SW 1271 (cell line): ENCODE data around the gene POLD4.

Source experiments
- DNase-seq, 2 experiments: peaks; one replicate each; lab custom pipeline; 2025; lab: John Stamatoyannopoulos, UW

Gene POLD4

DNA sequence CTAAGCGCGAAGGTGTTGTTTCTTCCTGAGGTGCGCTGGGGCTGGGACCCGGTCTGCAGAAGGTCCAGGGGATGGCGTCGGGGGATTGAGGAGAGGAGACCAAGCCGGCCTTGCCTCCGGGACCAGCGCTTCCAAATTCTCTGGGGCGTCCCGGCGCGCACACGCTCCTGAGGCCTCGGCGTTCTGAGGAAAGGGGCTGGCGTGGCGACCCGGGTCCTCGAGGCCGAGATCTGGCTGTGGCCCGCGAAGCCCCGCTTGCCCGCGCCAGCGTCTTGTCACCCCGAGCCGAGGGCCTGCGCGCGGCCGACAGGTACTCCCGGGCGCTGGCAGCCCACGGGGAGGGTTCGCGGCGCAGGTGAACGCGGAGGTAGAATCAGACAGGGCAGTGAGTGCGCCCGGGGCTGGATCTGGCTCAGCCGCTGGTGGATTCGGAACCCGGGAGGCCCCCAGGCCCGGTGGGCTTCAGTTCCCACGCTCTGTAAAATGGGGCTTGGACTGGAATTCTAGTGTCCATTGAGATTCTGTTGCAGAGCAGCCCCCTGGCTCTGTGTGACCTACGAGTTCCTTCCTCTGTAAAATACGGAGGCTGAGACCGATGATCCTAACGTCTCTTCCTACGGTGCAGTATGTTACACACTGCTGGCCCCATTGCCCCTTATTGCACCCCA lies 35.3 kb downstream of the POLD4 start:
- DNase-seq, result no peak

DNA sequence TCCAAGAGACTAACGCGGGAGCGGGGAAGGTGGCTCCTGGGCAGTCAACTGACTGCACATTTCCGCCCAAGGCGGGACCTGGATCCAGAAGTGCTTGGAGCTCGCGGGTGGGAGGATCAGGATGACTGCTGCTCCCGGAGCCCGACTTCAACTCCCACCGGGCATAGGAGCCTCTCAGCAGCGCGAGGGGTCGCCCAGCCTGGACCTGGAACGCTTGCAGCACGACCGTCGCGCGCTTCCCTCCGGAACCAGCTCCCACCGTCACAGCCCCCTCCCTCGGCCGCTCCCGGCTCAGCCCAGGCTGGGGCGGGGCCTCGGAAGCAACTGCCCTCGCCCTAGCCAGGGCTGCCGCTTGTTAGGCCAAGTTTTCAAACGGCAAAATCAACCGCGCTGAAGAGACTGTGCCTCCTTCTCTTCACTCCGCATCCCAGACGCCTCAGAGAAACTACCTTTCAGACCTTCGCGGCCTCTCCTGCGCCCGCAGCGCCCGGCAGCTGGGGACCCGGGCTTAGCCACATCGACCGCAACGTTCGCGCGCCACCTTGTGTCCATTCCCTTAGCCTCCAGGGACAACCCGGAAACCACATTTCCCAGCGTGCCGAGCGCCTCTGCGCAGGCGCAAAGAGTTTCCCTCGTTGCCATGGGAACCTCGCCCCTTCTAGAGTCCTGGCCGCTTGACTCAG lies 36.0 kb downstream of the POLD4 start:
- peak; percentile 95 for DNase-seq

DNA sequence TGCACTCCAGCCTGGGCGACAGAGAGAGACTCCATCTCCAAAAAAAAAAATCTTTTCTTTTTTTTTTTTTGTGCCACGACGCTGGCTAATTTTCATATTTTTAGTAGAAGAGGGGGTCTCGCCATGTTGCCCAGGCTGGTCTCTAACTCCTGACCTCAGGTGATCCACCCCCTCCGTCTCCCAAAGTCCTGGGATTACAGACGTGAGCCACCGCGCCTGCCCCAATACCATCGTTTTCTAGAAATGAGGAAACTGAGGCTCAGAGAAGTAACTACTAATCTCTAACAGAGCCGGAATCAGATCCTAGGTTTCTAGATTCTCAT lies 36.5 kb downstream of the POLD4 start:
- no peak for DNase-seq

DNA sequence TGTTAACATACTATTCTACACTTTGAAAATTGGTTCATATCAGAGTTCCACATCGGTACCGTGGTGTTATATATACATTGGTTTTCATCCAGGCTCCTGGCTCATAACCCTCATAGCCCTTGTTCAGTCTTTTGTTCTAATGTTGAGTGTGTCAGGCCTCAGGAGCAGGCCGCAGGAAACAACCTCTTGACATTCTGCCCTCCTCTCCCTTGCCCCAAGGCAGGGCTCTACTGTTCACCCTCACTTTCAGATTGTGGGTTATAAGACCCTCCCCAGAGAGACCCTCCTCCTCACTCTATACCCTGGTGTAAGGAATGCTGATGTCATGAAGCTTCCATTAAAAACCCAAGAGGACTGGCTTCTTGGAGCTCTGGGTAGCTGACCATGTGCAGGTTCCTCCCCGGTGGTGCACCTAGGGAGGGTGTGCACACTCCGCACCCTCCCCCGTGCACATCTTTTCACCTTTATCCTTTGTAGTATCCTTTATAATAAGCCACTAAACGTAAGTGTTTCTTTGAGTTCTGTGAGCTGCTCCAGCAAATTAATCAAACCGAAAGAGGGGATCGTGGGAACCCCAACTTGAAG lies 37.9 kb downstream of the POLD4 start:
- no peak for DNase-seq

DNA sequence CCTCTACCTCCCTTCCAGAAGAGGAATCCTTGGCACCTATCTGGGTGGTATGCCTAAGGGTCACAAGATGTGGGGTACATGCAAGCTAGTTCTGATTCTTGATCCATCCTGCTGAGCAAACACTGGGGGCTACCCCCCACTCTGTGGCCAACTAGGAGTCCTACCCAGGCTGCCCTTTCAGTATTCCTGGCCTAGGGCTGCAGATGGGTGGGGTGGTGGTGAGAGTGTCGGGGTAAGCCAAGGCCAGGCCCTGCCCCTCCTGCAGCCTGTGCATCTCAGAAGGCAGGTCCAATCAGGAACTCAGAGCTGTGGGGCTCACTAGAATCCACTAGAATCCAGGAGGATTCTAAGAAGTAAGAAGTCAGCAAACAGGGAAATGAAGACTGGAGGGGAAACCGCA lies 39.1 kb downstream of the POLD4 start:
- DNase-seq, result no peak

DNA sequence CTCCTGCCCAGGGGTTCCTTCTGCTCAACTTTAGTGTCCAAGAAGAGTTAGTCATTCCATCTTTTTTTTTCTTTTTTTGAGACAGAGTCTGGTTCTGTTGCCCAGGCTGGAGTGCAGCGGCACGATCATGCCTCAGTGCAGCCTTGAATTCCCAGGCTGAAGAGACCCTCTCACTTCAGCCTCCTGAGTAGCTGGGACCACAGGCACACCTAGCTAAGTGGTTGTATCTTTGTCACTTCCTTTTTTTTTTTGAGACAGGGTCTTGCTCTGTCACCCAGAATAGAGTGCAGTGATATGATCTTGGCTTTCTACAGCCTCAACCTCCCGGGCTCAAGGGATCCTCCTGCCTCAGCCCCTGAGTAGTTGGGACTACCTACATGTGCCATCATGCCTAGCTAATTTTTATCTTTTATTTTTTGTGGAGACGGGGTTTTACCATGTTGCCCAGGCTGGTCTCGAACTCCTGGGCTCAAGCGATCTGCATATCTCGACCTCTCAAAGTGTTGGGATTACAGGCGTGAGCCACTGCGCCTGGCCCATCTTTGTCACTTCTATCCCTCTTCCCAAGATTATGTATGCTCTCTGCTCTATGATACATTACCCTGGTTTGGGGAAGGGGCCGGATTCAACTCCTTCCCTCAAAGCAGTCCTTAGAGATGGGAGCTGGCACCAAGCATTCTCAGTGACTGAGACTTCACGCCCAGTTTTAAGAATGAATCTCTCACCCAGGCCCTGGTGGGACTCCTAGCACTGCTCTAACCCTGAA lies 40.0 kb downstream of the POLD4 start:
- no peak for DNase-seq

DNA sequence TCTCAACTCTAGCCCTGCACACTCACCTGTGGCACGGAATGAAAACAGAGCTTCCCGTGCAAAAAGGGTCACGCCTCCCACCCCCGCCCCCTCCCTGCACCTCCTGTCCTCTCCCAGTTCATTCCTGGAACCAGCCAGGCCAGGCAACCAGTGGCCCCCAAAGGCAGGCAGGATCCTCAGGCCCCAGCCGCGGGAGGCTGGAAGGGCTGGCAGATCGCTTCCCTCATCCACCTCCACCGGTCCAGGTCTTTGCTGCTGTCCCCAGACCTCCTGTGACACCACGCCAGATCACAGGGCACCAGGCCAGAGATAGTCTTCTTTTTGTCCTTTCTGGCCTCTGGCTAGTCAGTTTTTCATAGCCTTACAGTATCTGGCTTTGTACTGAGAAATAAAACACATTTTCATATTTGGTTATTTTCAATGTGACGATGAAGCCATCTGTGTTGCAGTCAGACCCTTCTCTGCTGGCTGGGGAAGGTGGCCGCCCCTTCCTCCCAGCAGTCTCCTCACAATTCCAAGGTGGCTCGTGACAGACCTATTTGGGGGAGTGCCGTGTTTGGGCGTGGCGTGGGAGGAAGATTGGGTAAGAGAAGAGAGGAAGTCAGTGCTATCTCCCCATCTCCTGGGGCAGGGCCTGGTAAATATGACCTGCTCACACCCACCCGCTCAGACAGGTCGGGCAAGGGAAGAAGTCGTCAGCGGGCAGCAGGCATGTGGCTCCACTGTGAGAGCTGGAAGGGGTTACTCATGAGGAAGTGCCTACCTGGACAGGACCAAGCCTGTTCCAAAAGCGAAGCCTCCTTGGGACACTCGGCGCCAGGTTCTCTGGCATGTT lies 40.9 kb downstream of the POLD4 start:
- no peak for DNase-seq

DNA sequence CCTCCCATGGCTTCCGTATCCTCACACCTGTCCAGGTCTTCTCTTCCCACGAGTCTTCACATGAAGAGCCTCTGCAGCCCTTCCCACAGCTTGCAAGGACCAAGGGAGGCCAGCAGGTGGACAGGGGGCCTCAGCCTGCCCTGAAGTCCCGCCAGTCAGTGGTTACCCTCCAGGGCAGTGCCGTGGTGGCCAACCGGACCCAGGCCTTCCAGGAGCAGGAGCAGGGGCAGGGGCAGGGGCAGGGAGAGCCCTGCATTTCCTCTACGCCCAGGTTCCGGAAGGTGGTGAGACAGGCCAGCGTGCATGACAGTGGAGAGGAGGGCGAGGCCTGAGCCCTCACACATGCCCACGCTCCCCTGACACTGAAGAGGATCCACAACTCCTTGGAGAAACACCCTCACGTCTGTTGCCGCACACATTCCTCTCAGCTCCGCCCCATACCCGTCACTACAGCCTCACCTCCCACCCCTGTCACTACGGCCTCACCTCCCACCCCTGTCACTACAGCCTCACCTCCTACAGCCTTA lies 41.7 kb downstream of the POLD4 start:
- no peak for DNase-seq

DNA sequence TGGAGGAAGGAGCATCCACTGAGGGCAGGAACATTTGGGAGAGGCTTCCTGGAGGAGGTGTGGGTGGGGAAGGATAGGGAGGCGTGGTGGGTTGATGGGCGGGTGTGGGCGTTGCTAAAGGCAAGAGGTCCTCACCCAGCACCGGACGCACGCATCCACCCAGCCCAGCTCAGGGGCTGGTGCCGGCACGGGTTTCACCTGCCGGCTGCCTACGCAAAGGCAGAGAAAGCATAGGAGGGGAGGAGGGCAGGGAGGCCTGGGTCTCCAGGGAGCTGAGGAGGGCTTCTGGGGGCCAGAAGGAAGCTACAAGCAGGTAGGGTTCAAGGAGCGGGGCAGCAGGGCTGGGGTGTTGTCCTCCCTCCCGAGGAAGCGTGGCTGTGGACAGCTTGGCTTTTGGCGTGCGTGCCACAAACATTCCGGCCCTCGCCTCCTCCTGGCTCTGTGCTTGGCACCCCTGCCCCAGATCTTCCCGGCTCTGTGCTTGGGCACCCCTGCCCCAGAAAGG lies 42.2 kb downstream of the POLD4 start:
- no peak for DNase-seq

DNA sequence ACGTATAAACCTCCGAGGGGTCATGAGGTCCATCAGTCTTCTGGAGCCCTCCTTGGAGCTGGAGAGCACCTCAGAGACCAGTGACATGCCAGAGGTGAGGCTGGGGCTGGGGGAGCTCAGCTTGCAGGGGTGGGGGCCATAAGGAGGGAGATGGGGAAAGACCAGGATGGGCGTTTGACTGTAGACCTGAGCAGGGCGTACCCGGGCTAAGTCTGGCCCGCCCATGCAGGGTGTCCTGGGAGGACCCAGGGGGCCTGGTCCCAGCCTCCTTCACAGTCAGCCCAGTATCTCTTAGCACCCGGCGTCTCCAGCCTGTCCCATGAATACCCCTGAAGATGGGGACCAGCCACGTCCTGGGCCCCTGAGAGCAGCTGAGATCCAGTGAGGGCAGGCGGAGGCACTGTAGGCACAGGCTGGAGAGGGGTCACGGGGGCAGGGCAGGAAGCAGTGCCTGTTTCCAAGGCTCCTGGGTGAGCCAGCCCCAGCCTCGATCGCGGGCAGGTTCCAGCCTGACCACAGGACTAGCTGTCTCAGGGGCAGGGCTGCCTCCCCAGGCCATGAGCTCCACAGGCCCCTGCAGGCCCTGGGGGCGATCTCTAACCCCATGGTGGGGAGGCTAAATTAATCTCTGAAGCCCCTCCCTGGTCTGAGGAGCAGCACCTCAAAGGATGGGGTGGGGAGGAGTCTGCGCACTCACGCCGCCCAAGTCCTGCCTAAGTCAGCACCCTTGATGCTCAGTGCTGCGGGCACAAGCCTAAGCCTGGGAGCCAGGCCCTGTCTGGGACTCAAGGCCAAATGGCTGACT lies 42.9 kb downstream of the POLD4 start:
- DNase-seq, result no peak

DNA sequence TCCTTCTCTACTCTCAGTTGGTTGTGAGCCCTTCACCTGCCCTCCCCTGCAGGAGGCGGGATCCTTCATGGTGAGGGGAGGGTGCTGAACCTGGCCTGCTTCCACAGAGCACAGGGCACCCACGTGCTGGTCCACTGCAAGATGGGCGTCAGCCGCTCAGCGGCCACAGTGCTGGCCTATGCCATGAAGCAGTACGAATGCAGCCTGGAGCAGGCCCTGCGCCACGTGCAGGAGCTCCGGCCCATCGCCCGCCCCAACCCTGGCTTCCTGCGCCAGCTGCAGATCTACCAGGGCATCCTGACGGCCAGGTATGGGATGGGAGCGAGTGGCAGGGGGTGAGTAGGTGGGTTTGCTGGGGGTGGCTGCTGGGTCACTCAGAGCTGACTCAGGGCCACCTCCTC lies 43.7 kb downstream of the POLD4 start:
- no peak for DNase-seq

DNA sequence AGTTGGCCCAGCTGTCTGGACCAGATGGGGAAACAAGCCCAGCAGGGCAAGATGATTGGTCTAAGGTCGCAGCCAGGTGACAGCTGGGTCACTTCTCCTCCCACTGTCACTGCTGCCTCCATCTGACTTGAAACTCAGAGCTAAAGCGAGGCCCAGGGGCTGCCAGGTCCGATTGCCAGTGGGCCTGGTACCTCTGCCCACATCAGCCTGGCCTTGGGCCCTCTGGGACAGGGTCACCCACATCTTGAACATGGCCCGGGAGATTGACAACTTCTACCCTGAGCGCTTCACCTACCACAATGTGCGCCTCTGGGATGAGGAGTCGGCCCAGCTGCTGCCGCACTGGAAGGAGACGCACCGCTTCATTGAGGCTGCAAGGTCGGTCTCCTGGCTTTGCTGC lies 44.2 kb downstream of the POLD4 start:
- no peak for DNase-seq

DNA sequence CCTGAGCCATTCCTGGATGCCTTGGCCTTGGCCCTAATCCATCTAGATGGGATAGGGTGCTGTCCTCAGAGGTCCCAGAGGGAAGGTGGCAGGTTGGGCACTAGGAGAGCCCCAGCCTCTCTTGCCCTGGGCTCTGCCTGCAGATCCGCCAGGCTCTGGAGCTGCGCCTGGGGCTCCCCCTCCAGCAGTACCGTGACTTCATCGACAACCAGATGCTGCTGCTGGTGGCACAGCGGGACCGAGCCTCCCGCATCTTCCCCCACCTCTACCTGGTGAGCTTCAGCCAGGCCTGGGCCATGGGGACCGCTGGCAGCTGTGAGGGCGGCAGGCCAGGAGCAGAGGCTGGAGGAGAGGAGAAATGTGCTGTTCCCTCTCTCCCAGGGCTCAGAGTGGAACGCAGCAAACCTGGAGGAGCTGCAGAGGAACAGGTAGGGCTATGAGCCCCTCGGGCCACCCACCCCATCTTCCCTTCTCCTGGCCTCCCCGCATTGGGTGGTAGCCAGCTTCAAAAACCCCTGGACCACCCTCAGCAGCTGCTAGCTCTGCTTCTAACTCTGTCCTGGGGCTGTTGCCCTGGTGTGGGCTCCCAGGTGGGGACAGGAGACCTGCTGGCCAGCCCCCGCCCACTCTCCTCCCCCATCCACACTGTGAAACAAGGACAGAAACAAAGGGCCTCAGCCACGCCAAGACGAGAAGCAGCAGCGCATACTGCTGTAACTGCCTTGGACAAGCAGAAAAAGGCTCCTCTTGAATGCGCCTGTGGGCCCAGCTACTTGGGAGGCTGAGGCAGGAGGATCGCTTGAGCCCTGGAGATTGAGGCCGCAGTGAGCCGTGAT lies 45.1 kb downstream of the POLD4 start:
- DNase-seq, result no peak

DNA sequence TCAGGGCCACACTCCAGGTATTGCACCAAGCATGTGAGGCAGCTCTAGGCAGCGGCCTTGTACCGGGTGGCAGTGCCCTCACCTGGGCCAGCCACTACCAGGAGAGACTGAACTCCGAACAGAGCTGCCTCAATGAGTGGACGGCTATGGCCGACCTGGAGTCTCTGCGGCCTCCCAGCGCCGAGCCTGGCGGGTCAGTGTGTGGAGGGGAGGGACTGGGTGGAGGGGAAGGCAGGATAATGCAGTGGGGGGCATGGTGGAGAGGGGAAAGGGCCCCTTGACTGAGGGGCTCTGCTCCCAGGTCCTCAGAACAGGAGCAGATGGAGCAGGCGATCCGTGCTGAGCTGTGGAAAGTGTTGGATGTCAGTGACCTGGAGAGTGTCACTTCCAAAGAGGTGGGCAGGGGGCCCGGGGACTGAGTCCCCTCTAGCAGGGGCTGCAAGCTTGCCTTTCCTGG lies 45.8 kb downstream of the POLD4 start:
- DNase-seq, result no peak

DNA sequence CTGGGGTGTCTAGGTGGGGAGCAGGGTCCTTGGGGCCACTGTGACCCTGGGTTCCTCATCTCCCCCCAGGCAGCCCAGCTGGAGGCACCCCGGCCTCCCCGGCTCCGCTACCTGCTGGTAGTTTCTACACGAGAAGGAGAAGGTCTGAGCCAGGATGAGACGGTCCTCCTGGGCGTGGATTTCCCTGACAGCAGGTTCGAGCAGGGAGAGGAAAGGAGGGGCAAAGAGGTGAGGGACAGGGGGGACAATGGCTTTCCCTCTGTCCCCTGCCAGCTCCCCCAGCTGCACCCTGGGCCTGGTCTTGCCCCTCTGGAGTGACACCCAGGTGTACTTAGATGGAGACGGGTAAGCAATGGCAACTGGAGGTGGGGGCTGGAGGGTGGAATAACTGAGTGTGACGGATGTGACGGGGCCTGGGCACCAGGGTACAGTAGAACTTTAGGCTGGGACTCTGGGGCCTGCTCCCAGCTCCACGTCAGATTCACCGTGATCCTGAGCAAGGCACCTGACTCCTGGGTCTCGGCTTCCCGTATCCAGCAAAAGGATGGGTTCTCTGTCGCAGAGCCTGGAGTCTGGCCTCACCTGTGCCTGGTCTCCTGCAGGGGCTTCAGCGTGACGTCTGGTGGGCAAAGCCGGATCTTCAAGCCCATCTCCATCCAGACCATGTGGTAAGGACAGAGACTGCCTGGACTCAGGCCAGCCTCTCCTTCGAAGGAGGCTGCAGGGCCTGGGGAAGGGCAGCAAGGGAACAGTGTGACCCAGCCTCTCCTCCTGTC lies 46.4 kb downstream of the POLD4 start:
- DNase-seq, result no peak

DNA sequence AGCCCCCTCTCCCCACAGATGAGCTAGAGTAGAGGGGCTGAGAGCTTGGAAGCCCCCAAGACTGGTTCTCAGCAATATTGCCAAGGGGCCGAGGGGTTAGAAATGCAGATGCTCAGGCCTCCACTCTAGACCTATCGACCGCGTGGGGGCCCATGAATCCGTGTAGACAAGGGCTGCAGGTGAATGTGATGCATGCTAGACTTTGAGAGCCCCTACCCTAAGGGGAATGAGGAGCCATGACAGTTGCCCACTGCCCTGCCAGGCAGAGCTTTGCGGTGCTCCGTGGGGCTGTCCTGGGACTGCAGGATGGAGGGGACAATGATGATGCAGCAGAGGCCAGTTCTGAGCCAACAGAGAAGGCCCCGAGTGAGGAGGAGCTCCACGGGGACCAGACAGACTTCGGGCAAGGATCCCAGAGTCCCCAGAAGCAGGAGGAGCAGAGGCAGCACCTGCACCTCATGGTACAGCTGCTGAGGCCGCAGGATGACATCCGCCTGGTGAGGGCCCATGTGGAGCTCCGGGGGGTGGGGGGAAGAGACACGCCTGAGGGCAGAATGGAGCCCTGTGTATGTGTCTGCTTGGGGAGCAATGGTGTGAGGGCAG lies 48.7 kb downstream of the POLD4 start:
- no peak for DNase-seq

DNA sequence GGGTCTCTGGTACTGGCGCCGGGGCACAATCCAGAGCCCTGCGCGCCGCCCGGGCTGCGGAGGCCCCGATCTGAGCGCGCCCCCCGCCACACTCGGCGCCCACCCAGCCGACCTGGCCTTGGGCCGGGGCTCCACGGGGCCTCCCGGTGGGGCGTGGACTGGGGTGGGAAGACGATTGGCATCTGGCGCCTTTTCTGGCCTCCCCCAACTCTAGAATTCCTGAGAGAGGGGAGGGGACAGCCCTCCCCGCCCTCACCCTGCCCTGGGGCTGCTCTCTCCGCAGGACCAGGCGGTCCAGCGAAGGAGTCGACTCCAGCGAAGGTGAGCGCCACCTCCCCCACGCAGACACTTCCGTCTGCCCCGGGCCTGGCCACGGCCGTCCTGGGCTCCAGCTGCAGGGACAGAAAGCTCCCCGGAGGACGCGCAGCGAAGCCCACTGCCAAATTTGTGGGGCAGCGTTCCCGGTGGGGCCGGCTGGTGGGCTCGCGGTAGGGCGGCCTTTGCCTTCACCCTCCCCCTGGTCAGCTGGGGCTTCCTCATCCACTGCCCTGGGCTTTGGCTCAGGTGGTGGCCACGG lies 49.4 kb downstream of the POLD4 start:
- no peak for DNase-seq
